HG03095 (cell line): ENCODE measurements around the gene PTGER3.
"Not testable (repeated sequence)": the region's sequence is repeated elsewhere in the genome, so short reads cannot be mapped to it uniquely, and the experiment has no call there.

Source experiments
- ATAC-seq: cut with Tn5 transposase; IDR thresholded peaks from one replicate; pipeline ENCODE4 v1.9.1; 2021; ENCODE audit warnings: moderate library complexity; ENCODE audit not compliant: unreplicated experiment

Gene PTGER3

GRCh38 chr1:70961374-70961975 is 86.1 kb downstream of the PTGER3 start:
- no peak for ATAC-seq

DNA sequence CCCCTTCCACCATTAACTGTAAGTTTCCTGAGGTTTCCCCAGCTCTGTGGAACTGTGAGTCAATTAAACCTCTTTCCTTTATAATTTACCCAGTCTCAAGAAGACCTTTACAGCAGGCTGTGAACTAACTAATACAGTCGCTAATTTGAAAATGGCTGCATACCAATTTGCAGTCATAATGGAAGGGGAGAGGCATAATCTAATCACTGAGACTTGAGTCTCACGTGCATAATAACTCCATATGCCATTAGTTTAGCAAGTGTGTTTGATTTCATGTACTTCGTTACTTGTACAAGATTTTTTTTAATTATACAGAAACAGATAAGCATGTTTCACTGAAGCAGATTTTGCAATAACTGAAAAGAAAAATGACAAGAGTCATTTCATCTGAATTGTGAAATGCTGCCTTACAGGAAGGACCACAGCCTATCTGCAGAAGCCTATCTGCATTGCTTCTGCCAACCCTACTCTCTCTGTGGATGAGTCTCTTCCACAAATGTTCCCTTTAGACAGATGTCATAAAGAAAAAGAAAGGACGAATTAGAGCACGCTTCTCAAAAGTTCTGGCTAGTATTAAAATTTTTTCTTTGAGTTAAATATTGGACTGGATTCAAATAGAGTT is 99.1 kb downstream of the PTGER3 start:
- no peak for ATAC-seq

GRCh38 chr1:70947835-70948234 is 99.8 kb downstream of the PTGER3 start:
- ATAC-seq: no peak

DNA sequence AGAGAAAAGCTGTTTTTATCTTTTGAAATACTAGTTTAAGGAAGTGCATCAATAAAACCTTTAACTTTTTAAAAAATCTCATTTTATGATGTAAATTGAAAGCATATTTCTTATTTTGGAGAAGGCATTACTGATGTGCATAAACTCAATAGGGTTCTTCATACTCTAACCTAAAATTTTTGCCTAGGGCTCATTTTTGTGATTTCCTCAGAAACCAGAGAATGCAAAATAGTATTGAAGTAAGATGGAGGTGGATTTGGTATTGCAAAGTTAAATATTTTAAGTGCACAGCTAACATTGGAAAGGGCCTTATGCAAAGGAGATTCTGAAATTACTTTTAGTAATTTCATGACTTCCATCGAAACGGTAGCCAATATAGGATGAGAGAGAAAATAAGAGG is 101.9 kb downstream of the PTGER3 start:
- ATAC-seq: no peak

DNA sequence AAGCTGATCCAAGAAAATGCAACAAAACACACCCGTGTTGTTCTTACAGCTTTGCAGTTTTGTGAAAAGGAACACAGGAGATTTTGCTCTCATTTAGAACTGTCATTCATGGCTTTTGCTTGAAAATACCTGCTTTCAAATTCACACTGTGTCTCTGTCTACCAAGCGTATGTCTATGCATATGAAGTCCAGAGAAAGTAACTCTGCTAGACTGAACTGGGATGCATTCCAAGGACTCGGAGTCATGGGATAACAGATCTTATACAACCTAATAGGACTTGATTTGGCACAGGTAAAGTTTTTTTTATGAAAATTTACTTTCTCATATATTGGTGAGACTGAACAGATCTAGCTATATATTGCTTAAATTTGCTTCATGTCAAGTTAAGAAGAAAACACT is 102.4 kb downstream of the PTGER3 start:
- ATAC-seq: no peak

- ATAC-seq: no peak
These were observed 106.1 kb downstream of the PTGER3 start for GRCh38 chr1:70941563-70941962.

DNA sequence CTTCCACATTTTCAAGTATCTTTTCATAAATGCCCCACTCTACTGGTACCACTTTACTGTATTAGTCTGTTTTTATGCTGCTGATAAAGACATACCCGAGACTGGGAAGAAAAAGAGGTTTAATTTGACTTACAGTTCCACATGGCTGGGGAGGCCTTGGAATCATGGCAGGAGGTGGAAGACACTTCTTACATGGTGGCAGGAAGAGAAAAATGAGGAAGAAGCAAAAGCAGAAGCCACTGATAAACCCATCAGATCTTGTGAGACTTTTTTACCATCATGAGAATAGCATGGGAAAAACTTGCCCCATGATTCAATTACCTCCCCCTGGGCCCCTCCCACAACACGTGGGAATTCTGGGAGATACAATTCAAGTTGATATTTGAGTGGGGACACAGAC is 107.2 kb downstream of the PTGER3 start:
- not testable (repeated sequence) for ATAC-seq

DNA sequence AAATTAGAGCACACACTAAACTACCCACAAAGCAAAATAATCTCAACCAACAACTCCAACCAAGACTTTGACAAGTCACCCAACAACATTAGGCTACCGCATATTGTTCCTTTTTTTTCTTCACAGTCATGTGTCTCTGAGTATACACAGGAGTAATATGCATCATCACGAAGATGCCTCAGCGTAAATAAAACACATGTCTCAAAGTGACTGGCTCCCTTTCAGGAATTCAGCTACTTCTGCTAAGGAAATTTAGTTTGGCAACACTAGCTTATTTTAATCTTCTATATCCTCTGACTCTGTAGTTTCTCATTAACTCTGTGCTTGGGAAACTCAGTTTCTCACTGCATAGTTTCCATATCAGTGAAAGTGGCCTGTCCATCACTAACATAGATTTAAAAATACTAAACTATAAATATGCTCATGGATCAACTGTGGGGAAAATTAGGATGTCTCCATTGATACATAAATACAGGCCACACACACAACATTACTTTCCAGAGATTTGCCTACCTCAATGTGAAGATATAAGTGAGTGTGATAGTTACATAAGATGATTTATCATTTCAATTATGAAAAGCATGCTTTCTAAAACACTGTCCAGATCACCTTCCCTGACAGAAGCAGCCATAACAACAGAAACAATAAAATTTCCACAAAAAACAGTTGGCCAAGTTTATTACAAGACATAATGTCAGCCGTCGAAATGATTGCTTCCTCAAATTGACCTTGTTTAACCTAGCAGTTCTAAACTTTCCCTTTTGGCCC is 113.2 kb downstream of the PTGER3 start:
- no peak for ATAC-seq

DNA sequence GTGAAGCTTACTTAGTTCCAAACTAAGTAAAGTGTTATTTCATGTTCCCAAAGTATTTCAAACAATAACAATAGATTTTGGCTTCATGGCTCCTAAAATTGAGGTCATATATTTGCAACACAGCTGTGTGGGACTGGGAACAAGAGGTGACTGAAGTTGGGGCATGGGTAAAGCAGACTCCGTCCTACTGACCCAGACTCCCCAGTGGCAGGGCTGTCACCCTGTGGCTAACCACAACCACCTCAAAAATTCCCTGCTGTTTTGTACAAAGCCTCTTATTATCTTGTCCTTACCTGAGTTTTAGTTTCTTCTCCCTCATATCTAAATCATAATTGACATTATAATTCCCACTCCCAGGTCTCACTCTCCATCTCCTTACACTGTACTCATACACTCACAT is 117.6 kb downstream of the PTGER3 start:
- ATAC-seq: no peak

DNA sequence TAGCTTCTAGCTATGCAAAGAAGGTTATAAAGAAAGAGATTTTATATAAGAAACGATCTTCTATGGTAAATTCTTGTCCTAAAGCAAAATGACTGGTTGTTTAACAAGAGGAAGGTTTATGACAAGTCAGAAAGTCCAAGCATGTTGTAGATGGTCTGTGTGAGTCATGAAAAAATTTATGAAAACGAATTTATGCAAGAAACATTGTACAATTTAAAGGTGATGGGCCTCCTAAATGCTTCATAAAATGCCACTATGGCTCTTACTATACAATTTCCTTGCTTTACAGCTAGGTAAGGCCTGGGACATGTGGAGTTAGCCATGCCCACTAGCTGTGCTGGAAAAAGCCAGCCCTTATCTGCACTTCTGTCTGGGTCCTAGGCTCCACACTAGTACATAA is 125.4 kb downstream of the PTGER3 start:
- no peak for ATAC-seq
